T-helper 9 cell (primary cell): ENCODE results near the gene MUC6.

Experiments
- DNase-seq: peaks from one replicate; pipeline ENCODE4 v3.0.0-alpha.2; 2020

Gene MUC6

GRCh38 chr11:1034456-1035295 lies 1.8 kb downstream of the MUC6 start:
- DNase-seq, result no peak

DNA sequence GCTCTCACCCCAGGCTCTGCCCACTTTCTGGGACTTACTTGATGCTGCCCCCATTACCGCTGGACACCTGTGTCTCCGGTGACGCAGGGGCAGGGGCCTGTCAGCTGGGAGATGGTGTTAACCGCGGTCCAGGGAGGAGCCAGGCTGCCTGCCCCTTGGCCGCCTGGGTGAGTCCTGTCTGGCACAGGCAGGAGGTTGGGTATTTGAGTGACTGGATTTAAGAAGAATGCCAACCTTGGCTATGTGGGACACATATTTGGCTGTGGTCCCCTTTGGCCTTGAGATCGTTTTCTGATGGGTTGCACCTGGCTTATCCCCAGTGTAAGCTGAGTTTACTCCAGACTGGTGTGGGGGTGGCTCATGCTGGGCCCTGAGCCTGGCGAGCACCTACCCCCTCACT lies 2.5 kb downstream of the MUC6 start:
- DNase-seq, result no peak

DNA sequence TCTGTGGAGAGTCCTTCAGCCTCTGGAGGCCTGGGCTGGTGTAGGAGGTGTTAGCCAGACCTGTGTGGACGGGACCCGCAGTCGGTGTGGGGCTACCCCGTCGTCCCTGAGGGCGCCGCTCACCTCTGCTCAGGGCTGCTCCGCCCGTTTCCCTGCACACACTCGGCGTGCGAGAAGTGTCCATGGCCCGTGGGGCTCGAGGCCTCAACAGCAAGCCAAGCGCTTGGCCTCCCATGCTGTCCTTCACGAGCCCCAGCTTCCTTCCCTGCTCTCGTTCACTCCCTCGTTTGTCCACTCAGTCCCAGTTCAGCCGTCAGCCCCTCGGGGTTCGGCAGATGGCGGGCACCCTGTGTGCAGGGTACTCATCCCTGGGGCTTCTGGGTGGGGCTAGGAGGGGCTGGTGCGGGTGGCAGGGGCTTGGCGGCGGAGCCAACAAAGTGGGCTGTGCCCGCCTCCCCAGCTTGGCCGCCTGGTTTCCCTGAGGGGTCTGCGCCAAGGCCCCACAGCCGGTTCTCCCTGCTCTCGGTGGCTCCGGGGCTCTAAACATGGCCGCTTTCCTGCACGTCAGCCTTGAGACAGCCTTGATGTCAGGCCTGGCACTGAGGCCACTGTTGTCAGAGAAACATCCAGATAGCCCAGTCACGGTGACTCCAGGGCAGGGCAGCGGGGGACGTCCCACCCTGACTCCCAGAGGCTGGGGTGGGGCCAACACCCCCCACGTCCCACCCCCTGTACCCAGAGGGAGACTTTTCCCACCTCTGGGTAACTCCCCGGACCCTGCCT lies 3.3 kb downstream of the MUC6 start:
- DNase-seq, result no peak

- DNase-seq, result no peak
Measured at GRCh38 chr11:1032310-1032891, 4.1 kb downstream of the MUC6 start.

- no peak for DNase-seq
Measured at GRCh38 chr11:1031121-1031899, 5.2 kb downstream of the MUC6 start.

- no peak for DNase-seq
Measured at GRCh38 chr11:1030556-1030955, 6.0 kb downstream of the MUC6 start.

- no peak for DNase-seq
Measured at GRCh38 chr11:1030086-1030485, 6.4 kb downstream of the MUC6 start.

- DNase-seq, result no peak
Measured at GRCh38 chr11:1029654-1030053, 6.9 kb downstream of the MUC6 start.

- DNase-seq, result no peak
Measured at GRCh38 chr11:1029051-1029450, 7.5 kb downstream of the MUC6 start.

DNA sequence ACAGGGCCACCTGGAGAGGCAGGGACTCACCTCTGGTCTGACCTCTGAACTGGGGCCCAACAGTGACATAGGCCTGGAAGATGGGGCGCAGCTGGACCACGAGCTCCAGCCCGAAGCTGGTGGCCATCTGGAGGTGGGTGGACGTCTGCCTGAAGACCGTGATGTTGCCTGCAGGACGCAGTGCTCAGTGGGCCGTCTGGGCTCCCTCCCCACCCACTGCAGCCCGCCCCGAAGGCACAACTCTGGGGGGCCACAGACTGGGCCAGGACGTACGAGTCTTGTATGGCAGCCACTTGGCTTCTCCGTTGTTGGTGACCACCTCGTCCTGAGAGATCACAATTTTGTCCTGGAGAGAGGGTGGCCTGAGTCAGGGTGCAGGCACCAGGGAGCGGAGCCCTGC lies 7.9 kb downstream of the MUC6 start:
- DNase-seq, result no peak

GRCh38 chr11:1028291-1028540 lies 8.3 kb downstream of the MUC6 start:
- DNase-seq, result no peak

GRCh38 chr11:1027483-1028290 lies 8.8 kb downstream of the MUC6 start:
- no peak for DNase-seq

DNA sequence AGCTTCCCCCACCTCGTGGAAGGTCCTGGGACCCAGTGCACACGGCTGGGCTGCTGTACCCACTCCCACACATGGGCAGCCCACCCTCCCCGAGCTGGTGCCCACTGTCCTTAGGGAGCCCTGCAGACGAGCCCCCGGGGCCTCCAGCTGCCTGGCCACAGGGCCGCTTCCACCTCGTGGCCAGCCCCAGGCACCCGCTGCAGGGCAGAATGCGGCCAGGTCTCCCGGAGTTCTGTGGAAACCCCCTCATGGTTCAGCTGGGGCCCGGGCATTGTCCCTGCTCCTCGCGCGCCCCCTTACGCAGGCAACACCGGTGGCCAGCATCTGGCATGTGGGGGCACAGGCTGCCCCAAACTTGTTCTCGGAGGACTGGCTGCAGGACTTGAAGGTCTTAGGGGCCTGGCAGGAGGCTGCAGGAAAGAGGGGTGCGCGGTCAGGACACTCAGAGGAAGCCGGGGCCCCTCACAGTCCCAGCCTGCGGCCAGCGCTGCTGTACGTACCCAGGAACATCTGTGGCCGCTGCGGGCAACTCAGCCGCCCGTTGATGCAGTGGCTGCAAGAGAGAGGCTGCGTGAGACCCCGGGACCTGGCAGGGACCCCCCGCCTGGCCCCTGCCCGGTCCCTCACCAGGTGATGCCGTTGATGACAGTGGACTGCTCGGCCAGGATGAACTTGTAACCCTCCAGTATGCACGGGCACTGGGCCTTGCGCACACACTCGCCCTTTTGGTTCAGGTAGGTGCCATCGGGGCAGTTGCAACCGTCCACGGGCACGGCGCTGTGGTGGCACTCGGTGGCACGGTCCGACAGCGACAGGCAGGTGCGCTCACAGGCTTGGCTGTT lies 9.7 kb downstream of the MUC6 start:
- DNase-seq, result no peak

- no peak for DNase-seq
Measured at GRCh38 chr11:1026163-1026450, 10.4 kb downstream of the MUC6 start.

DNA sequence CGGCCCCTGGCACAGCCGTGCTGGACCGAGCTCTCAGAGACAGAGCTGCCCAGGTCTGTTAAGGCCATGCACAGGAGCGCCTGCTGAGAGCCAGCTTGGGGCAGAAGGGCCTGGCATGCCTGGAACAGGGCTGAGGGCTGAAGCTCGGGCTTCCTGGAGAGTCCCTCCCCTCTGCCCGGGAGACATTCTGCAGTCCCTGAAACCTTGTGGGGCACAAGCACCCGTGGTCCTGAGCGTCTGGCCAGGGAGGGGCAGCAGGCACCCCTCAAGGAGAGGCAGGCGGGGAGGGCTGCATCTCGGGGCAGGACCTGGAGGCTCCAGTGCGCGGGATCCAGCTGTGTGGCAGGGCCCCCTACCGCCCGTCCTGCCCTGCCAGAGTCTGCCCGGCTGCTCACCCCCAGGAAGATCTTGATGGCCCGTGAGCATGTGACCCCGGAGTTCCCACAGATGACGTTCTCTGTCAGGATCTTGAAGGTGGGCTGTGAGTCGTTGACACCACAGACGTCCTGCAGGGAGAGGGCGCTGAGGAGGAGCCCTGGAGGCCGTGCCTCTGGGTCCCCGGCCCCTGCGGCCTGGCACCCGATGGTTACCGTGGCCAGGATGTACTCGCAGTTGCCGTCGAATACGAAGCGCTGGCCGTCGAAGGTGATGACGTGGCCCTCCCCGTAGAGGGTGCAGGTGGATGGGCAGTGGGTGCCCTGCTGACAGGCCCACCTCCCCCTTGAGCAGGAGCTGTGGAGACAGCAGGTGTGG lies 10.9 kb downstream of the MUC6 start:
- no peak for DNase-seq

- DNase-seq, result no peak
Measured at GRCh38 chr11:1024597-1025409, 11.7 kb downstream of the MUC6 start.

DNA sequence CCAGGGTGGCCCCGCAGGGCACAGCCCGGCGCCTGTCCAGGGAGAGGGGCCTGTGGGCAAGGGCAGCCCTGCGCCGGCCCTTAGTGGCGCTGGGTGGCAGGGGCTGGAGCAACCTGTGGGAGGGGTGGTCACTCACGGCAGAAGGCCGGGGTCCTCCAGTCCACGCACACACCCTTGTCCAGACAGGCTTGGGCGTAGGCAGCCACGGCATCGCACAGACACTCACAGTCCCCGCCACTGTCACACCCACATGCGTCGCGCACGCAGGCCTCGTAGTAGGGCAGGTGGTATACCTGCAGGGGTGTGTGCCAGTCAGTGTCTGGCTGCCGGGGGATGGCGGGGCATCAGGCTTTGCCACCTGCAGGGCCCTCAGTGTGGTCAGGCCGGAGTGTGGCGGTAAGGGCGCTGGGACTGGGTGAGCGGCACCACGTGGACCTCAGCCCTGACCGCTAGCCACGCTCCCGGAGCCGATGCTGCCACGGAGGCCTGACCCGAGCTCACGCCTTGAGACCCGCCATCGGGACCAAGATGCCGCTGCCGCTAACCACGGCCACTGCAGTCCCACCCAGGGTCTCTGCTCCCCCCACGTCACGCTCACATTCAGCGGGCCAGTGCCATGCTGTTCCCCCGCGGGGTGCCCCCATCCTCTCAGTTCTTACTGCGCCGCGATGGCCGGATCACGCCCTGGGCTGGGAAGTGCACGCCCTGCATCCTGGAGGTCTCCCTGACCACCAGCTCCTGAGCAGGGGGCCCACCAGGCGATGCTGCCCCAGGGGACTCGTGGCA lies 12.5 kb downstream of the MUC6 start:
- DNase-seq, result no peak

- DNase-seq, result no peak
Measured at GRCh38 chr11:1022908-1023810, 13.4 kb downstream of the MUC6 start.
